Measurements from ENCODE around the gene TOGARAM2. TPM values are rescaled to one million over a fixed set of nuclear protein-coding genes. Genes with fewer than 3 reads are reported as not detected.

The TOGARAM2 gene
- total RNA-seq, 4 donors from 2014 or later, result 6.4 to 64.4 (median 24.3) TPM

- intact Hi-C loops (cut with DNase I; ENCODE audit: low total_unique reads), result no loop called here
- Histone ChIP-seq H3K36me3 (no peaks in the 10 kb centered on the region), H3K9me3 (no peaks in the 10 kb centered on the region), H3K27ac (no peak overlapping the region), H3K4me3 (no peak overlapping the region), H3K27me3 (no peaks in the 10 kb centered on the region), H3K4me1 (no peaks in the 10 kb centered on the region)
- ATAC-seq (no peak), DNase-seq (no peak)
- no peak for TF ChIP-seq POLR2A (IDR thresholded peaks at IDR 0.05)
- in situ Hi-C loops (cut with MboI; ENCODE audit: low sequenced_read_pairs in 4 of 4), result no loop called here
These were observed 74.5 kb downstream of the TOGARAM2 start for GRCh38 chr2:29055601-29056000.

- H3K27ac ChIP-seq, result no peak overlapping the region
- H3K9me3 ChIP-seq, result no peaks in the 10 kb centered on the region
- TF ChIP-seq CTCF (IDR thresholded peaks at IDR 0.05 in 4 of 5, conservative IDR thresholded peaks at IDR 0.05 in 1 of 5) (no peak), POLR2A (IDR thresholded peaks at IDR 0.05) (no peak)
- in situ Hi-C loops (cut with MboI; ENCODE audit: low sequenced_read_pairs in 4 of 4) (no loop called here), intact Hi-C loops (cut with DNase I; ENCODE audit: low total_unique reads) (no loop called here)
- no peak for ATAC-seq
- H3K4me3 ChIP-seq, result no peak overlapping the region
- no peak for DNase-seq
- no peaks in the 10 kb centered on the region for H3K36me3 ChIP-seq
- no peaks in the 10 kb centered on the region for H3K4me1 ChIP-seq
- H3K27me3 ChIP-seq, result no peaks in the 10 kb centered on the region
These were observed 75.4 kb downstream of the TOGARAM2 start for GRCh38 chr2:29056452-29056851.

GRCh38 chr2:29057006-29057405 lies 75.9 kb downstream of the TOGARAM2 start:
- no peak overlapping the region for H3K4me3 ChIP-seq
- in situ Hi-C loops (cut with MboI; ENCODE audit: low sequenced_read_pairs in 4 of 4), result no loop called here
- intact Hi-C loops (cut with DNase I; ENCODE audit: low total_unique reads), result no loop called here
- H3K27me3 ChIP-seq, result no peaks in the 10 kb centered on the region
- no peak for ATAC-seq
- no peak for TF ChIP-seq CTCF (IDR thresholded peaks at IDR 0.05 in 4 of 5, conservative IDR thresholded peaks at IDR 0.05 in 1 of 5)
- TF ChIP-seq POLR2A (IDR thresholded peaks at IDR 0.05), result no peak
- H3K36me3 ChIP-seq, result no peaks in the 10 kb centered on the region
- H3K27ac ChIP-seq, result no peak overlapping the region
- no peaks in the 10 kb centered on the region for H3K4me1 ChIP-seq
- DNase-seq, result no peak
- no peaks in the 10 kb centered on the region for H3K9me3 ChIP-seq

- H3K27me3 ChIP-seq, result no peaks in the 10 kb centered on the region
- no peak overlapping the region for H3K27ac ChIP-seq
- in situ Hi-C loops (cut with MboI; ENCODE audit: low sequenced_read_pairs in 4 of 4), result no loop called here
- H3K4me1 ChIP-seq, result peaks cover 15 to 20% of the 10 kb centered on the region in 2 donors
- no peaks in the 10 kb centered on the region for H3K36me3 ChIP-seq
- no peak overlapping the region for H3K4me3 ChIP-seq
- no peak for DNase-seq
- TF ChIP-seq CTCF (IDR thresholded peaks at IDR 0.05 in 4 of 5, conservative IDR thresholded peaks at IDR 0.05 in 1 of 5), result no peak
- no peak for TF ChIP-seq POLR2A (IDR thresholded peaks at IDR 0.05)
- H3K9me3 ChIP-seq, result no peaks in the 10 kb centered on the region
- ATAC-seq, result no peak
- intact Hi-C loops (cut with DNase I; ENCODE audit: low total_unique reads), result no loop called here
These were observed 78.5 kb downstream of the TOGARAM2 start for GRCh38 chr2:29059624-29060023.

GRCh38 chr2:29060441-29060840 lies 79.3 kb downstream of the TOGARAM2 start:
- Histone ChIP-seq H3K27me3 (no peaks in the 10 kb centered on the region), H3K4me3 (no peak overlapping the region), H3K36me3 (no peaks in the 10 kb centered on the region), H3K9me3 (no peaks in the 10 kb centered on the region), H3K4me1 (peaks cover 20 to 24% of the 10 kb centered on the region in 2 donors), H3K27ac (no peak overlapping the region)
- no peak for TF ChIP-seq CTCF (IDR thresholded peaks at IDR 0.05 in 4 of 5, conservative IDR thresholded peaks at IDR 0.05 in 1 of 5)
- TF ChIP-seq POLR2A (IDR thresholded peaks at IDR 0.05), result no peak
- ATAC-seq (no peak), DNase-seq (no peak)
- in situ Hi-C loops (cut with MboI; ENCODE audit: low sequenced_read_pairs in 4 of 4) (no loop called here), intact Hi-C loops (cut with DNase I; ENCODE audit: low total_unique reads) (no loop called here)
